Tibial artery (tissue), 4 donors: ENCODE data around the gene ZRANB3.

Experiments used
- DNase-seq, 2 donors: peaks; one replicate each; pipeline ENCODE4 v3.0.0-alpha.2; 2019
- H3K27ac ChIP-seq, 2 donors: fragments of 200-600 bp; sonication (generic) in 1 of 2; 1 replicate in 1 of 2; 2 replicates in 1 of 2; pipeline ENCODE4 v1.5.1; 2018 to 2019; ENCODE audit warnings: mild to moderate bottlenecking in 1 of 2
- H3K27me3 ChIP-seq, 2 donors: fragments of 200-600 bp; sonication (generic) in 1 of 2; one replicate each; pipeline versions ENCODE4 v1.5.1 to v1.6.0; 2016 to 2019
- H3K36me3 ChIP-seq, 3 donors: fragments of 200-600 bp; sonication (generic) in 2 of 3; one replicate each; pipeline ENCODE4 v1.5.1; 2016 to 2019; ENCODE audit warnings: mild to moderate bottlenecking in 2 of 3
- H3K4me1 ChIP-seq, 4 donors: fragments of 200-600 bp; sonication (generic) in 2 of 4; 1 replicate in 3 of 4; 2 replicates in 1 of 4; pipeline ENCODE4 v1.5.1; 2016 to 2019
- H3K4me3 ChIP-seq, 2 donors: fragments of 200-600 bp; sonication (generic) in 1 of 2; 1 replicate in 1 of 2; 2 replicates in 1 of 2; pipeline ENCODE4 v1.5.1; 2018 to 2019; ENCODE audit warnings: mild to moderate bottlenecking in 2 of 2
- H3K9me3 ChIP-seq, 3 donors: fragments of 200-600 bp; sonication (generic) in 1 of 3; one replicate each; pipeline ENCODE4 v1.5.1; 2016 to 2019
- CTCF ChIP-seq, 2 experiments: fragments of 200-600 bp in 1 of 2; fragments of 450-650 bp in 1 of 2; IDR thresholded peaks; one replicate each; pipeline ENCODE4 v1.5.1; 2017 to 2019; ENCODE audit warnings: antibody characterized with exemption in 2 of 2, mild to moderate bottlenecking in 1 of 2, moderate library complexity in 1 of 2
- intact Hi-C: fragments of 100-400 bp; cut with DNase I; formaldehyde crosslinking; loops from one replicate; pipeline ENCODE4 v1.15.0; 2023; ENCODE audit warnings: low total_unique reads

ZRANB3 gene

DNA sequence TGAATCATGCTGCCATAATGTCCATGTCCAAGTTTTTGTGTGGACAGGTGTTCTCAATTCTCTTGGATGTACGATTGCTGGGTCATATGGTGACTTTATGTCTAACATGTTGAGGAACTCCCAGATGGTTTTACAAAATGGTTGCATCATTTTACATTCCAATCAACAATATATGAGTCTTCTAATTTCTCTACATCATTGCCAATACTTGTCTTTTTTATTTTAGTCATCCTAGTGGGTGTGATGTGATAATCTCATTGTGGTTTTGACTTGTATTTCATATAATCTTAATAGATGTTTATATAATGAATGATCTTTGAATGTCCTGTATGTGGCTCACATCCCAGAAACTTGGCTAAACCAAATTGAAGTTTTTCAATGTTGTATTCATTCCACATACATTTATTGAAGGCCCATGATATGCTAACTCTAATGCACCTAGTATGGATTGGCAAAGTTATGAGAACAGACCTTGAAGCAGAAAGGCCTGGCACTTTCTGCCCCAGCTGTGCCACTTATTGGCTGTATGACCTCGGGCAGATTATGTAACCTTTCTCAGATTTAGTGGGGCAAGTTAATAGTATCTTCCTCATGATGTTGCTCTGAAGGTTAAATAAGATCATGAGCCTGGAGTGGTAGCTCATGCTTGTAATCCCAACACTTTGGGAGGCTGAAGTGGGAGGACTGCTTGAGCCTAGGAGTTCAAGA is 273.5 kb downstream of the ZRANB3 start:
- TF ChIP-seq CTCF (IDR thresholded peaks at IDR 0.05), result no peak
- Histone ChIP-seq H3K36me3 (peaks cover 0 to 4% (median 0%) of the 10 kb centered on the region in 3 donors), H3K4me3 (no peak overlapping the region), H3K27me3 (no peaks in the 10 kb centered on the region), H3K9me3 (no peaks in the 10 kb centered on the region), H3K4me1 (no peaks in the 10 kb centered on the region), H3K27ac (no peak overlapping the region)
- no peak for DNase-seq
- intact Hi-C loops, result no loop called here

DNA sequence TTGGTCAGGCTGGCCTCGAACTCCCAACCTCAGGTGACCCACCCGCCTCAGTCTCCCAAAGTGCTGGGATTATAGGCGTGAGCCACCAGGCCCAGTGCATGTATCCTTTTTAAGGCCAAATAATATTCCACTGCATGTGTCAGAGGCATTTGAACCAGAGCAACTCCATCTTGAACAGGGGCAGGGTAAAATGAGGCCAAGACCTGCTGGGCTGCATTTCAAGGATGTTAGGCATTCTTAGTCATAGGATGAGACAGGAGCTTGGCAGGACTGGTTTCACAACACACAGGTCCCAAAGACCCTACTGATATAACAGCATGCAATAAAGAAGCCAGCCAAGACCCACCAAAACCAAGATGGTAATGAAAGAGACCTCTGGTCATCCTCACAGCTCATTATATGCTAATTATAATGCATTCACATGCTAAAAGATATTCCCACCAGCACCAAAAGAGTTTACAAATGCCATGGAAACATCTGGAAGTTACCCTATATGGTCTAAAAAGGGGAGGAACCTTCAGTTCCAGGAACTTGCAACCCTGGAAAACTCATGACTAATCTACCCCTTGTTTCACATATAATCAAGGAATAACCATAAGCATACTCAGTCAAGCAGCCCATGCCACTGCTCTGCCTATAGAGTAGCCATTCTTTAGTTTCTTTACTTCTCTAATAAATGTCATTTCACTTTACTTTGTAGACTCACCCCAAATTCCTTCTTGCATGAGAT is 274.3 kb downstream of the ZRANB3 start:
- Histone ChIP-seq H3K27me3 (no peaks in the 10 kb centered on the region), H3K36me3 (peaks cover 0 to 4% (median 0%) of the 10 kb centered on the region in 3 donors), H3K27ac (no peak overlapping the region), H3K4me1 (no peaks in the 10 kb centered on the region), H3K9me3 (no peaks in the 10 kb centered on the region), H3K4me3 (no peak overlapping the region)
- no peak for DNase-seq
- TF ChIP-seq CTCF (IDR thresholded peaks at IDR 0.05), result no peak
- intact Hi-C loops, result no loop called here

DNA sequence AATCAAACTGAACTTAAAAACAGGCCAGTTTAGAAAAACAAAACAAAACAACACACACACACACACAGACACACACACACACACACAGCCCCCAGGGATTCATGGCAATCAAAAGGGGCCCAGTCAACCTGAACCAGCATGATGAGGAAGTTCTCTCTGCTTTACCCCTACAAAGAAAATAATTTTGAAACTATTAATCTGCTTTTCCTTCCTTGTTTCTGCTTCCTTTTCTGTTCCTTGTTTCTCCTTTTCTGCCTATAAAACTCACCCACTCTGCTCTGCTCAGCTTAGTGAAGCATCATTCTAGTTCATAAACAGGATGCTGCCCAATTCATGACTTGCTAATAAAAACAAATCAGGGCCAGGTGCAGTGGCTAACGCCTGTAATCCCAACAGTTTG is 275.8 kb downstream of the ZRANB3 start:
- Histone ChIP-seq H3K36me3 (peaks cover 0 to 16% (median 10%) of the 10 kb centered on the region in 3 donors), H3K9me3 (peaks cover 0 to 7% (median 7%) of the 10 kb centered on the region in 3 donors), H3K4me3 (no peak overlapping the region), H3K27me3 (no peaks in the 10 kb centered on the region), H3K27ac (no peak overlapping the region), H3K4me1 (no peaks in the 10 kb centered on the region)
- intact Hi-C loops, result no loop called here
- TF ChIP-seq CTCF (IDR thresholded peaks at IDR 0.05), result no peak
- no peak for DNase-seq

- TF ChIP-seq CTCF (IDR thresholded peaks at IDR 0.05), result no peak
- intact Hi-C loops, result no loop called here
- Histone ChIP-seq H3K27me3 (no peaks in the 10 kb centered on the region), H3K4me3 (no peak overlapping the region), H3K4me1 (no peaks in the 10 kb centered on the region), H3K9me3 (peaks cover 0 to 11% (median 7%) of the 10 kb centered on the region in 3 donors), H3K27ac (no peak overlapping the region), H3K36me3 (peaks cover 6 to 17% (median 12%) of the 10 kb centered on the region in 3 donors)
- DNase-seq, result no peak
Observed at GRCh38 chr2:135252805-135253458, 278.1 kb downstream of the ZRANB3 start.

GRCh38 chr2:135248611-135249010 is 282.4 kb downstream of the ZRANB3 start:
- Histone ChIP-seq H3K4me1 (no peaks in the 10 kb centered on the region), H3K9me3 (peaks cover 0 to 11% (median 7%) of the 10 kb centered on the region in 3 donors), H3K36me3 (peaks cover 6 to 13% (median 12%) of the 10 kb centered on the region in 3 donors), H3K27ac (no peak overlapping the region), H3K4me3 (no peak overlapping the region), H3K27me3 (no peaks in the 10 kb centered on the region)
- DNase-seq, result no peak
- intact Hi-C loops, result no loop called here
- TF ChIP-seq CTCF (IDR thresholded peaks at IDR 0.05), result no peak
